ENCODE data around the gene ASB16.

Gene ASB16

GRCh38 chr17:44152875-44153274, 17.6 kb upstream of the ASB16 start:
- H3K4me3 ChIP-seq: no peak overlapping the region
- H3K27ac ChIP-seq: no peak overlapping the region
- no peak for DNase-seq (ENCODE audit: low spot score)
- no peak for TF ChIP-seq CTCF (IDR thresholded peaks at IDR 0.05)

- TF ChIP-seq CTCF (IDR thresholded peaks at IDR 0.05): no peak
- DNase-seq (ENCODE audit: low spot score): no peak
- no peak overlapping the region for H3K4me3 ChIP-seq
- no peak overlapping the region for H3K27ac ChIP-seq
These were observed 15.0 kb upstream of the ASB16 start for GRCh38 chr17:44155488-44155887.

- DNase-seq (ENCODE audit: low spot score): no peak
- TF ChIP-seq CTCF (IDR thresholded peaks at IDR 0.05): no peak
- Histone ChIP-seq H3K27ac (no peak overlapping the region), H3K4me3 (no peak overlapping the region)
These were observed 10.8 kb upstream of the ASB16 start for GRCh38 chr17:44159519-44160210.

- Histone ChIP-seq H3K4me3 (no peak overlapping the region), H3K27ac (no peak overlapping the region)
- no peak for TF ChIP-seq CTCF (IDR thresholded peaks at IDR 0.05)
- no peak for DNase-seq (ENCODE audit: low spot score)
These were observed 6.0 kb upstream of the ASB16 start for GRCh38 chr17:44164476-44164875.

- TF ChIP-seq CTCF (IDR thresholded peaks at IDR 0.05): no peak
- no peak for DNase-seq (ENCODE audit: low spot score)
- Histone ChIP-seq H3K27ac (no peak overlapping the region), H3K4me3 (no peak overlapping the region)
These were observed 3.2 kb upstream of the ASB16 start for GRCh38 chr17:44167181-44167861.

- Histone ChIP-seq H3K4me3 (peak overlapping the region; percentile 67), H3K27ac (peak overlapping the region; percentile 77 to 83)
- DNase-seq (ENCODE audit: low spot score): no peak
- no peak for TF ChIP-seq CTCF (IDR thresholded peaks at IDR 0.05)
These were observed 387 bp upstream of the ASB16 start for GRCh38 chr17:44170135-44170498.

- Histone ChIP-seq H3K27ac (no peak overlapping the region), H3K4me3 (no peak overlapping the region)
- no peak for TF ChIP-seq CTCF (IDR thresholded peaks at IDR 0.05)
- no peak for DNase-seq (ENCODE audit: low spot score)
These were observed 1.5 kb downstream of the ASB16 start for GRCh38 chr17:44171931-44172455.

Measured in coronary artery (tissue), 2 donors.